H1 (cell line): ENCODE data around the gene MPZ. TPM values are rescaled to one million over a fixed set of nuclear protein-coding genes. Genes with fewer than 3 reads are reported as not detected.

Experiments used
- ATF2 ChIP-seq: IDR thresholded peaks from 2 replicates; pipeline ENCODE4 v1.6.1; 2012; ENCODE audit warnings: low read length, inconsistent platforms
- BCL11A ChIP-seq, 2 experiments: IDR thresholded peaks; one replicate each; pipeline ENCODE4 v1.6.1; 2011; ENCODE audit warnings: low read depth in 2 of 2, low read length in 2 of 2, mild to moderate bottlenecking in 2 of 2
- CBX5 ChIP-seq: fragments of 300-800, 300-1000 bp; sonication (generic); IDR thresholded peaks from 2 replicates; pipeline ENCODE4 v1.7.1; 2016; ENCODE audit warnings: antibody characterized with exemption, low read length, low read depth
- CEBPB ChIP-seq: IDR thresholded peaks from 2 replicates; pipeline ENCODE4 v1.6.1; 2012; ENCODE audit warnings: low read depth, low read length
- FOSL1 ChIP-seq: IDR thresholded peaks from 2 replicates; pipeline ENCODE4 v1.6.1; 2011; ENCODE audit warnings: mild to moderate bottlenecking, low read depth, low read length, moderate library complexity; ENCODE audit not compliant: insufficient read depth
- HDAC6 ChIP-seq: IDR thresholded peaks from one replicate; pipeline ENCODE4 v1.7.1; 2012; ENCODE audit warnings: low read depth, mild to moderate bottlenecking, inconsistent platforms, low read length, moderate library complexity
- PHF8 ChIP-seq: fragments of 200-600 bp; sonication (generic); conservative IDR thresholded peaks from 2 replicates; pipeline ENCODE4 v1.7.1; 2012; ENCODE audit warnings: low read depth, mild to moderate bottlenecking, inconsistent platforms, low read length, moderate library complexity
- SIN3A ChIP-seq, 2 experiments: IDR thresholded peaks in 1 of 2; conservative IDR thresholded peaks in 1 of 2; 2 replicates each; pipeline ENCODE4 v1.6.1; 2011 to 2012; ENCODE audit warnings: low read length in 2 of 2, improper control_type of control experiment in 1 of 2, low read depth in 1 of 2, mild to moderate bottlenecking in 1 of 2
- SIRT6 ChIP-seq: IDR thresholded peaks from one replicate; pipeline ENCODE4 v1.7.1; 2012; ENCODE audit warnings: low read length, inconsistent platforms
- SP2 ChIP-seq: IDR thresholded peaks from 2 replicates; pipeline ENCODE4 v1.6.1; 2012; ENCODE audit warnings: mild to moderate bottlenecking, low read length, inconsistent platforms
- YY1 ChIP-seq: IDR thresholded peaks from 2 replicates; pipeline ENCODE4 v1.6.1; 2011; ENCODE audit warnings: low read depth, mild to moderate bottlenecking, low read length
- polyA plus RNA-seq, 7 experiments: library from polyadenylated mRNA; depleted of rRNA in 3 of 7; stranded (reverse) in 5 of 7; unstranded in 2 of 7; fragments of >200 nt in 5 of 7; fragments of 200-250 nt in 2 of 7; gene quantifications; 1 replicate in 5 of 7; 2 replicates in 1 of 7; 4 replicates in 1 of 7; pipeline versions ENCODE4 v1.2.1 to v1.2.3, GENCODE V29; 2011 to 2013; ENCODE audit warnings: missing spikeins in 2 of 7, mixed read lengths in 2 of 7
- total RNA-seq: library from RNA; stranded (reverse); fragmentation: NEBNext Ultra II Directional; extraction: Animal tissue kit (Norgen Biotek cat#: 25700); gene quantifications from 2 replicates; pipeline ENCODE4 v1.2.1, GENCODE V29; 2021

The MPZ gene
- total and polyA plus RNA-seq, 2 of the 8 experiments (the other 6 are each of a cell fraction or from before 2014, with no cell fraction given), result 4.1 to 5.1 TPM

GRCh38 chr1:161258439-161259344 is 51.1 kb downstream of the MPZ start, which contains the start of gene PCP4L1 (continued):
- TF ChIP-seq ATF2 (no peak), HDAC6 (no peak), FOSL1 (no peak), PHF8 (peak; percentile 71), BCL11A (IDR thresholded peaks at IDR 0.05; ENCODE audit: low read depth in 2 of 2, low read length in 2 of 2) (no peak), SIN3A (conservative IDR thresholded peaks at IDR 0.05 in 1 of 2, IDR thresholded peaks at IDR 0.05 in 1 of 2; ENCODE audit: low read depth in 1 of 2, low read length in 2 of 2) (peak; percentile 24 to 77; a peak in 1 of 4 replicates), YY1 (no peak), CBX5 (no peak), SIRT6 (no peak), SP2 (peak; percentile 65), CEBPB (no peak)
